Thymus (tissue), 11 donors: ENCODE results near the gene LHX8. TPM values are rescaled to one million over a fixed set of nuclear protein-coding genes. Genes with fewer than 3 reads are reported as not detected.
"Not testable (repeated sequence)": the region's sequence is repeated elsewhere in the genome, so short reads cannot be mapped to it uniquely, and the experiment has no call there.

Experiments used
- DNase-seq, 9 donors: peaks; one replicate each; pipeline ENCODE4 v3.0.0-alpha.2; 2013; ENCODE audit warnings: low spot score in 9 of 9, low read depth in 6 of 9, missing footprints in 1 of 9
- H3K27ac ChIP-seq, 2 donors: one replicate each; pipeline ENCODE4 v1.5.1; 2013; ENCODE audit warnings: control low read depth in 1 of 2, low read depth in 1 of 2, low read length in 1 of 2, mild to moderate bottlenecking in 1 of 2, moderate library complexity in 1 of 2
- H3K27me3 ChIP-seq, 2 donors: one replicate each; pipeline ENCODE4 v1.5.1; 2013; ENCODE audit warnings: low read length in 1 of 2; ENCODE audit not compliant: control insufficient read depth in 2 of 2, insufficient read depth in 1 of 2
- H3K36me3 ChIP-seq, 2 donors: one replicate each; pipeline ENCODE4 v1.5.1; 2013; ENCODE audit warnings: low read length in 1 of 2, mild to moderate bottlenecking in 1 of 2, moderate library complexity in 1 of 2; ENCODE audit not compliant: control insufficient read depth in 2 of 2, insufficient read depth in 2 of 2
- H3K4me1 ChIP-seq, 2 donors: one replicate each; pipeline ENCODE4 v1.5.1; 2013; ENCODE audit warnings: low read length in 2 of 2; ENCODE audit not compliant: control insufficient read depth in 2 of 2, insufficient read depth in 2 of 2
- H3K4me3 ChIP-seq, 2 donors: one replicate each; pipeline ENCODE4 v1.5.1; 2013; ENCODE audit warnings: low read length in 2 of 2, control low read depth in 1 of 2, mild to moderate bottlenecking in 1 of 2
- H3K9me3 ChIP-seq, 2 donors: one replicate each; pipeline ENCODE4 v1.5.1; 2013; ENCODE audit warnings: low read length in 1 of 2, mild to moderate bottlenecking in 1 of 2; ENCODE audit not compliant: control insufficient read depth in 2 of 2, insufficient read depth in 1 of 2
- WGBS: extraction: QIAGEN DNeasy Blood & Tissue Kit; methylation state at CpG from one replicate; pipeline ENCODE4 v1.1.7; 2013; 5-methylcytosine and 5-hydroxymethylcytosine counted together
- polyA plus RNA-seq: library from polyadenylated mRNA; stranded (reverse); fragments of 200-250 nt; gene quantifications from one replicate; pipeline ENCODE4 v1.2.3, GENCODE V29; 2013
- total RNA-seq: library from RNA; stranded (reverse); fragments of 120-200 nt; gene quantifications from one replicate; pipeline ENCODE4 v1.2.4, GENCODE V29; 2013
- donor health status: healthy.

LHX8 gene
- total and polyA plus RNA-seq, 2 donors = 0.02 to 0.05 TPM

GRCh38 chr1:75181214-75181955 lies 47.2 kb downstream of the LHX8 start:
- not testable (repeated sequence) for H3K27me3 ChIP-seq, H3K36me3 ChIP-seq, H3K4me1 ChIP-seq, H3K27ac ChIP-seq, H3K9me3 ChIP-seq, DNase-seq, H3K4me3 ChIP-seq
- WGBS = 91% methylated on average over 13 of the region's 13 CpGs

- Histone ChIP-seq H3K27me3 (no peaks in the 10 kb centered on the region), H3K36me3 (no peaks in the 10 kb centered on the region), H3K9me3 (no peaks in the 10 kb centered on the region), H3K4me1 (no peaks in the 10 kb centered on the region), H3K27ac (no peak overlapping the region), H3K4me3 (no peak overlapping the region)
- 85% methylated on average over 1 of the region's 1 CpG for WGBS
- DNase-seq = no peak
Measured at GRCh38 chr1:75188892-75189291, 54.7 kb downstream of the LHX8 start.

GRCh38 chr1:75198163-75198562 lies 64.0 kb downstream of the LHX8 start:
- no peaks in the 10 kb centered on the region for H3K9me3 ChIP-seq
- H3K4me3 ChIP-seq = no peak overlapping the region
- WGBS = 59% methylated on average over 1 of the region's 1 CpG
- no peaks in the 10 kb centered on the region for H3K36me3 ChIP-seq
- DNase-seq = no peak
- H3K27ac ChIP-seq = no peak overlapping the region
- no peaks in the 10 kb centered on the region for H3K4me1 ChIP-seq
- H3K27me3 ChIP-seq = no peaks in the 10 kb centered on the region

- Histone ChIP-seq H3K27me3 (no peaks in the 10 kb centered on the region), H3K4me1 (no peaks in the 10 kb centered on the region), H3K27ac (no peak overlapping the region), H3K36me3 (no peaks in the 10 kb centered on the region), H3K4me3 (no peak overlapping the region), H3K9me3 (no peaks in the 10 kb centered on the region)
- 95% methylated on average over 1 of the region's 1 CpG for WGBS
- no peak for DNase-seq
Measured at GRCh38 chr1:75198761-75199160, 64.6 kb downstream of the LHX8 start.

GRCh38 chr1:75202751-75203150 lies 68.6 kb downstream of the LHX8 start:
- Histone ChIP-seq H3K36me3 (no peaks in the 10 kb centered on the region), H3K4me1 (no peaks in the 10 kb centered on the region), H3K27me3 (no peaks in the 10 kb centered on the region), H3K9me3 (no peaks in the 10 kb centered on the region), H3K4me3 (no peak overlapping the region), H3K27ac (no peak overlapping the region)
- no peak for DNase-seq
- 94% methylated on average over 4 of the region's 4 CpGs for WGBS

GRCh38 chr1:75203415-75204277 lies 69.5 kb downstream of the LHX8 start:
- no peaks in the 10 kb centered on the region for H3K9me3 ChIP-seq
- no peak overlapping the region for H3K27ac ChIP-seq
- H3K4me1 ChIP-seq = no peaks in the 10 kb centered on the region
- 36% methylated on average over 8 of the region's 8 CpGs for WGBS
- H3K36me3 ChIP-seq = no peaks in the 10 kb centered on the region
- DNase-seq = peak in 3 of 9 donors; percentile 1 to 27 (median 9)
- no peaks in the 10 kb centered on the region for H3K27me3 ChIP-seq
- H3K4me3 ChIP-seq = no peak overlapping the region

GRCh38 chr1:75208862-75209261 lies 74.7 kb downstream of the LHX8 start:
- H3K9me3 ChIP-seq = no peaks in the 10 kb centered on the region
- no peak overlapping the region for H3K4me3 ChIP-seq
- no peaks in the 10 kb centered on the region for H3K36me3 ChIP-seq
- H3K4me1 ChIP-seq = no peaks in the 10 kb centered on the region
- DNase-seq = no peak
- H3K27me3 ChIP-seq = no peaks in the 10 kb centered on the region
- H3K27ac ChIP-seq = no peak overlapping the region
